Cerebellar nuclear complex (tissue), 1 donor: Measurements from ENCODE around the gene TECPR1.

Source experiments
- DNase-seq, 2 experiments: peaks; one replicate each; lab custom pipeline; 2025; lab: John Stamatoyannopoulos, UW

The TECPR1 gene, protein sequence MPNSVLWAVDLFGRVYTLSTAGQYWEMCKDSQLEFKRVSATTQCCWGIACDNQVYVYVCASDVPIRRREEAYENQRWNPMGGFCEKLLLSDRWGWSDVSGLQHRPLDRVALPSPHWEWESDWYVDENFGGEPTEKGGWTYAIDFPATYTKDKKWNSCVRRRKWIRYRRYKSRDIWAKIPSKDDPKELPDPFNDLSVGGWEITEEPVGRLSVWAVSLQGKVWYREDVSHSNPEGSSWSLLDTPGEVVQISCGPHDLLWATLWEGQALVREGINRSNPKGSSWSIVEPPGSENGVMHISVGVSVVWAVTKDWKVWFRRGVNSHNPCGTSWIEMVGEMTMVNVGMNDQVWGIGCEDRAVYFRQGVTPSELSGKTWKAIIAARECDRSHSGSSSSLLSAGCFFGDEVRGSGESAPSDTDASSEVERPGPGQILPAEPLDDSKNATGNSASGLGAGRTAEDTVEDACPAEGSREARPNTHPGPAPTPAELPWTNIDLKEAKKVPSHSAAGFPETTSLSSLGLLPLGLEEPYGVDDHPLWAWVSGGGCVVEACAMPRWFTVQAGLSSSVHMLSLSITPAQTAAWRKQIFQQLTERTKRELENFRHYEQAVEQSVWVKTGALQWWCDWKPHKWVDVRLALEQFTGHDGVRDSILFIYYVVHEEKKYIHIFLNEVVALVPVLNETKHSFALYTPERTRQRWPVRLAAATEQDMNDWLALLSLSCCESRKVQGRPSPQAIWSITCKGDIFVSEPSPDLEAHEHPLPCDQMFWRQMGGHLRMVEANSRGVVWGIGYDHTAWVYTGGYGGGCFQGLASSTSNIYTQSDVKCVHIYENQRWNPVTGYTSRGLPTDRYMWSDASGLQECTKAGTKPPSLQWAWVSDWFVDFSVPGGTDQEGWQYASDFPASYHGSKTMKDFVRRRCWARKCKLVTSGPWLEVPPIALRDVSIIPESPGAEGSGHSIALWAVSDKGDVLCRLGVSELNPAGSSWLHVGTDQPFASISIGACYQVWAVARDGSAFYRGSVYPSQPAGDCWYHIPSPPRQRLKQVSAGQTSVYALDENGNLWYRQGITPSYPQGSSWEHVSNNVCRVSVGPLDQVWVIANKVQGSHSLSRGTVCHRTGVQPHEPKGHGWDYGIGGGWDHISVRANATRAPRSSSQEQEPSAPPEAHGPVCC

DNA sequence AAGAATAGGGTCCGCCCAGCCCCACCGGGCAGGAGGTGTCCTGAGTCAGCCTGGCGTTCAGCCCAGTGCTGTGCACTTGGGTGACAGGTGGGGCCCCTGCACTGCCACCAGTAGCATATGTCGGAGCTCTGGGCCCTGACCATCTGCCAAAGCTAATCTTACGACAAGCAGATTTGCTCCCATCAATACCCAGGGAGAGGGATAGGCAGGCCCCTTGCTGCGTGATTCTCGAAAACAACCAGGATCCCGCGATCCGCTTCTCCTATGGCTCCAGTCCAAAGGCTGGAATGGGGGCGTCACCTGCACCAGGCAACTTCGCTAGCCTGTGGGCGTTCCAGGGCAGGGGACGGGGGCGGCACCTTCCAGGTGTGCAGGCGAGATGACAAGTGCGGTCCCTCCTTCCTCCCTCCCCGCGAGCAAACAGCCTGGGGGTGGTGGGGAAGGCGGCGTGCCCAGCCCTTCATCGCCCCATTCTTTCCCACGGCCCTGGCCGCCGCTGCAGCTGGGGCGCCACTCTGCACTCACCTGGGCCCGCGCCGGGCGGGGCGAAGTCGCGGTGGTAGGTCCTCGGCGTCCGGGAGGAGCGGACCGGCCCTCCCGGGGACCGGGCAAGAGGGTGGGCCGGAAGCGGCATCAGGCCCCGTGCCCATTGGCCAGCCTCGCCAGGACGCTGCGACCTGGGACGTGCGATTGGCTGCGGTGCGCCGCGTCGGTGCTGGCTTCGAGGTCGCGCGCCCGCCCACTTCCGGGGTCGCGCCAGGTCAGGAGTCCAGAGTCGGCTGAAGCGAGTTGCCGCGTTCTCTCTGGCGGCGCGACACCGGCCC lies at the start of gene TECPR1:
TSS of gene TECPR1 (minus strand) at position 632 of the 824 bp plus-strand sequence. CDS start 6,086 bp downstream, outside the sequence.
- DNase-seq, result peak; percentile 9 to 63

DNA sequence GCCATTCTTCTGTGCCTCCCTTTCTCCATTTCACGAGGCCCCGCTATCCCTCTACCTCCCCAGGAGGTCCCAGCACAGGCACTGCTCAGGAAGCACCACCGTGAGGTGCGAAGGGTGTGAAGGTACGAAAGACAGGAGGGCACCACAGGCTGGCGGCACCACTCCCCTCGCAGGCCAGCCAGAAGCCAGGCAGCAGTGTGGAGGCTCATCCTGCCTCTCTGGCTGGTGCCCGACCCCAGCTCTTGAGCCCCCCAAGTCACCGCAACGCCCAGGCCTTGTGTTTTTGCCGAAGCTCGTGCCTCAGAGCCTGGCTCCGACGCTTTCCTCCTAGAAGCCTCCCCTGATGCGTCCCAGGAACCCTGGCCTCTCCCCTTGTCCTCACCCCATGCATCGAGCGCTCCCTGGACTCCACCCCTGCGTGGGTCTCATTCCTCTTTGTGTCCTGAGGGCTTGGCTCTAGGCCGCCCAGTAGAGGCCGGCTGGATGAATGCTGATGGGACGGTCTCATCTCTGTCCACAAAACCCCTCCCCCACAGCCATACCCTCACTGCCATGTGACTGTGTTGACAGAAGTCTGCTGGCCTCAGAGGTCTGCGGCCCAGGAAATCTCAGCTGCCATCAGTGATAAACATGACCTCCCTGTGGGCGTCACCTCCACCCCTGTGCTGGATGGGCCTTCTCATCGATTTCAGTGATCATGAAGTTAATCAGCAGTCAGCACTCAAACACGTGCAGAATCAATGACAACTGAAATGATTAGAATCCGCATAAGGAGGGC lies 48.8 kb upstream of the TECPR1 start:
- DNase-seq, result no peak

DNA sequence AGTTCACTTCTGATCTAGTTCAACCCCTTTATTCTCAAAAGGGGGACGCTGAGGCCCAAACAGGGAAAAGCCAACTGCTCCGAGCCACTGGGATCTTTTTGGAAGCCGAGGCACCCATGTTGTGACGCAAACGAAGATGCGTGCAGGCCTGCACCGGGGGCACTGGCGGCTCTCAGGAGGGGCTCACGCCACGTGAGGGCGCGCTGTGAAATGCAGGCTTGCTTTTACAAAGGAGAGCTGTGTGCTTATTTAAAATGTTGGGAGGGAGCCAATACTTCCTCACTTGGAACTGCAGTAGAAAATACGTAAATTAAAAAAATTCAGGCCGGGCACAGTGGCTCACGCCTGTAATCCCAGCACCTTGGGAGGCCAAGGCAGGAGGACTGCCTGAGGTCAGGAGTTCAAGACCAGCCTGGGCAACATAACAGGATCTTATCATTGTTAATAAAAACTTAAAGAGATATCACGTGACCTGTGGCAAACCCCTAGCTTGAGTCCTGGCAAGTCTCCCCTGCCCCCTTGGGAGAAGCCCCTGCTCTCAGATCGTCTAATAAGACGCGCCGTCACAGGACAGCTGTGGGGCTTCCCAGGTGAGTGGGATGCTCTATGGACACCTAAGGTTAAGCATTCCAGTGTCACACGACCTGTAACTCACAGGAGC lies 45.7 kb upstream of the TECPR1 start:
- DNase-seq, result no peak

DNA sequence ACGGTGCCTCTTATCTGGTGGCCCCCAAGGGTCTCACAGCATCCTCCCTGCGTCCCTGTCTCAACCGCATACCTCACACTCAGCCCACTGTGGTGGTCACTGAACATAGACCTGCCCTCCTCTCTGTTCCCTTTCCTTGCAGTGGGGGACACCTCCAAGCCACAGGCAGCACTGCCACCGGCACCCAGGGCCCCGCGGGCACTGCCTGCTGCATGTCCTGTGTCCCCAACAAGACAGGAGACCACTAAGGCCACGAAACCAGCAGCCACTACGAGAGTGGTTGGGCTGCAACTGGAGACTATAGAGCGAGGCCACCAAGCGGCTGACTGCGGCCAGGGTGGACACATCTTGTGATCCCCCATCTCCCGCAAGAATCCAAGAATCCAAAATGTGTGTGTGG lies 44.8 kb upstream of the TECPR1 start:
- no peak for DNase-seq

DNA sequence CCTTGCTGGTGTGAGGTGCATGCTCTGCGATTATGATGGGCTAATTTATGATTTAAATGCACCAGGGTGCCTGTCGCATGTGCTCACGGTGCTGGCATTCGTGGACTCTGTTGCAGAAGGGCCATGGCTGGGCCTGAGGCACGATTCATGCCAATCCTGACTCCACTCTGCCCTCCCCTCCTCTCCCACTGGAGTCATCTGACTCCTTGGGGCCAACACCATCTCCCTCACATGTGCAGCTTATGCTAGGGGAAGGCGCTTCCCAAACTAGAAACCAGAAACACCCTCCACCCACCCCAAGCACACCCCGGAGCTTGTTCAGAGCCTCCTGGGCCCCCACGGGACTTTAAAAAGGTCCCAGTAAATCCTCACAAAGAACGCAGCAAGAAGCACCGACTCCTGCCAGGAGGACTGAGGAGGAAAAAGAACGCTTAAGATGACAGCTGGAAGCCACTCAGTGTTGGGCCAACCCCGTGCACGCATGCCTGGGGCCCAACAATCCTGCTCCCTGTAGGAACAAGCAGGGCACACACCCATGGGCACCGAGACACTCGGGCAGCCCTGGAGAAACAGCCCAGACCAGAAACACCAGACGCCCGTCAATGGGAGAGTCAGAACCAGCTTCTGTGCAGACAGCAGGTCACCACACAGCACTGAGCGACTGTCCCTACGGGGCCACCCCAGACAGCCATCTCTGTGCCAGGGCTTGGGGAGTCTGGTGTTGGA lies 43.6 kb upstream of the TECPR1 start:
- no peak for DNase-seq

DNA sequence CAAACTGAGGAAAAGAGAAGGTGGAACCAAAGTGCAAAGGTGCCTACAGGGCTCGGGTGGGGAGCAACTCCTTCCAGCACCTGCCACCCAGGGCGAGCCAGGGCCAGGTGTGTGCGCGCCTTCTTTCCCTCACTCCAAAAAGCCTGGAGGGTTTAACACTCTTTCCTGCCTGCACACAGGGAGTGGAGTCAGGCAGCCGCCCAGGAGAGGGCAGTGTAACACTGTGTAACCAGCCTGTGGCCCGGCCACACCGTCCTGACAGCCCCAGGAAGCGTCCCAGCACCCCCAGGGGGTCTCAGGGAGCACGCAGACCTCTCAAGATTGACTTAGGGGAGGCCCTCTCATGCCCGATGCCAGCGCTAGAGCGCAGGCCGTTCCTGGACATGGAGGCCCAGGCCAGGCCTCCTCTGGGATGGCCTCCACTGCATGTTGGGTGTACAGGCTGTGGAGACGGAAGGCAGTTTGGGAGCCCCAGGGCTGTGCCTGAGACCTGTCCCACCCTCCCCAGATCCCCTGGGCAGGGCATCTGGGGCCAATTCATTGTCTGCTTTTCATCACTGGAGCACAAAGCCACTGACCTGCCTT lies 42.9 kb upstream of the TECPR1 start:
- DNase-seq, result no peak

DNA sequence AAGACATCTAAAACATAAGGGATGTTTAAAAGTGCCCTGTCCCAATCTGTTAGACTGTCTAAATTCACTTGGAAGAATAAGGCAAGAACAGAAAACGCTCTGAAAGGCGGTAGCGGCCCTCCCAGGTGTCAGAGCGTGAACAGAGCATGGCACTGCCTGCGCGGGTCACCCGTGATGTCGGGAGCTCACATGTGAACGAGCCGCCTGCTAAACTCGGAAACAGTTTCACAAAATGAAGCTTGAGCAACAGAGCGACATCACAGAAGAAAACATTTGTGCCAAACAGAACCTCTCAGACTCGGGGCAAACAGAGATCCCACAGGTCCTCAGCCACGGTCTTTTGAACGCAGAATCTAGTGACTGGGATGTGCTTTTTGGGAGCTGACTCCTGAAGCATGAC lies 42.3 kb upstream of the TECPR1 start:
- no peak for DNase-seq

DNA sequence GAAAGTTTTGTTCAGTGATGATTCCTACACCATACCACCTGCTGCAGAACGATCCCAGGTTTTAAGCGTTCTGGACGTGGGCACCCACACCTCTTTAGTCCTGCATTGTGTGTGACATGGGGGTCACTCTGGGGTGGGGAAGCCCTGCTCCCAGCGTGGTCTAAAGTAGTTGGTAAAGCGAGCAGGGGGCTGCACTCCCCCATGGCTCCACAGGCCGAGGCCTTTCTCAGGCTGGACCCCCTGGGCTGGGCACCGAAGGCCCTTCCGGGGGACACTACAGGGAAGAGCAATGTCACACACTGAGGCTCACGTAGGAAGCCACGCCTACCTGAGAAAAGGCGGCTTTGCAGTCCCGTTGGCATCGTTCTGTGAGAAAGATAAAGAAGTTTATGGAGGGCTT lies 41.7 kb upstream of the TECPR1 start:
- DNase-seq, result no peak

DNA sequence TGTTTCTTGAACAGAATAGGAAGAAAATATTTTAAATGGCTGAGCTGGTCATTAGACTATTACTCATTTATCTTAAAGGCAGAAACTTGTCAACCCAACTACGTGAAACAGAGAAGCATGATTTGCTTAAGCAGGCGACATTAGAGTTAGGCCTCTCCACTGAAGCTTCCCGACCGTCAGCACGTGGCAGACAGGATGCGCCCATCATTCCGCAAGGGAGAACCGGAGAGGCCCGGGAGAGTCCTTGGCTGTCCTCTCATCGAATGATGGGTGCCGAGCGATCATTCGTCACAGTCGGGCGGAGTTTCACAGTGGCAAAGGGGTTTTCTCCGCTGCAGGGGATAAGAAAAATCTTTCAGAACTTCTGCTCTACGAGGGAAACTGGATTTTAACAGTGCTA lies 41.2 kb upstream of the TECPR1 start:
- DNase-seq, result no peak

DNA sequence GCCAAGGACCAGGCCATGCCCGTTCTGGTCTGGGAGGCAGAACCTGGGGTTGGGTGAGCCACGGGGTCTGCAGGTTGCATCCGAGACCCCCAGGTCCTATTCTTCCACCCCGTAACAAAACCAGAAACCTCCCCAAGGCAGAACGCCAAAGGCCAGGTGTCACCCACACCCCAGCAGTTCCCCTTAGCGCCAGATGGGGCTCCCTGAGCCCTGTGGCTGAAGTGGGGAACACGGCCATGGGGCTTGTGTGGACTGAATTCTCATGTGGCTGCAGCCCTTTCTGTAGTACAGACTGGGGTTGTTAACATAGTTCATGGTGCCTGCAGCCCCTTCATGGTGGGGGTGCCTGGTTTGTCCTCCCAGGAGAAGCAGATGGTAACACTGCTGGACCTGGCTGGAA lies 39.7 kb upstream of the TECPR1 start:
- no peak for DNase-seq

DNA sequence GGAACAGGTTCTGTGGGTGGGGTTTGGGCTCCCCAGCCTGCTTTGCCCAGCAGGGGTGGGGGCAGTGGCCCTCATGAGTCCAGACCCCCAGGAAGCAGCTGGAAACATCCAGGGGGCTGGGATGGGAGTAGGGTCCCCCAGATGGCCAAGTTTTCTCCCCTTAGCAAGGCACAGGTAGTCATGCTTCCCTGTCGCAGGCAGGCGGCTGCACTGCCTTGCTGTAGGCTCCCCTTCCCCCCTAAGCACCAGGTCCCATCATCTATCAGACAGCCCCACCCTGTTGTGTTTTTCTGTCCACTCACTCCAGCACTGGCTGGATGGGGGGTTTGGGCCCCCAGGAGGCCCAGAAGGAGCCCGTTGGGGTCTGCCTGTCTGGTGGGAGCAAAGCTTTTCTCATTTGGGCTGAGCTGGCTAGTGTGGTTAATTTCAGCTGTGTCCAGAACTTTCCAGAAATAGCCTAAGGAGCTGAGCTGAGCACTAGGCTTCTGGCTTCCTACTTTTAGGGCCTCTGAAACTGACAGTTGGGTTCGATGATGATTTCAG lies 37.4 kb upstream of the TECPR1 start:
- DNase-seq, result no peak

DNA sequence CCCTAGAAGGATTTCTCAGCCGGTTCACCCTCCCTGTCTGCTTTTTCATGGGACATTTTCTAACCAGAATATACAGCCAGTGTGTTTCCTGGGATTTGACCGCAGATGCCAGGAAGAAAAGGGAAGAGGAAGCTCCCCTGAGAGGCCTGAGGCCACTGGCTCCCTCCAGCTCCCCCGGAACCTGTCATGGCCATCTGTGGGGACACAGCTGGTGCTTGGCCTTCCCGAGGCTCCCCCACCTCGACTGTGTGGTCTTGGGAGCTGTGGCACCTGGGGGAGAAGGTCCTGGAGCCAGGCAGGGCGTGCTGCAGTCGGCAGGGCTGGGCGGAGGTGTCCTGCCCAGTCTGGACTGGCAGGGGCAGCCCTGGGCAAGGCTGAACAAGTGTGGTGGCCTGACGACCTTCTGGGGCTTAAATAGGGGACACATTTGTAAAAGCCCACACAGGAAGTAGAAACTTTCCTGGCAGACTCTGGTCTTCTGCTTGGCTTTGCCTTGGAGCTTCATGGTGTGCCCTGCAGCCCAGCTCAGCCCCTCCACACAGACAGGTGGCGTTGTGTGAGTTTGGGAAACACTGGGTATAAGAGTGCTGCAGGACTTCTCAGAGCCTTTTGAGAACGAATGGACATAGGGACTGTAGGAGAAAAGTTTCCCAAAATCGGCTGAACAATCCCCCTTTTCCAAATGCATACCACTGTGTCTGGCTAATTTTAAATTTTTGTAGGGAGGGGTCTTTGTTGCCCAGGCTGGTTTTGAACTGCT lies 36.2 kb upstream of the TECPR1 start:
- no peak for DNase-seq

DNA sequence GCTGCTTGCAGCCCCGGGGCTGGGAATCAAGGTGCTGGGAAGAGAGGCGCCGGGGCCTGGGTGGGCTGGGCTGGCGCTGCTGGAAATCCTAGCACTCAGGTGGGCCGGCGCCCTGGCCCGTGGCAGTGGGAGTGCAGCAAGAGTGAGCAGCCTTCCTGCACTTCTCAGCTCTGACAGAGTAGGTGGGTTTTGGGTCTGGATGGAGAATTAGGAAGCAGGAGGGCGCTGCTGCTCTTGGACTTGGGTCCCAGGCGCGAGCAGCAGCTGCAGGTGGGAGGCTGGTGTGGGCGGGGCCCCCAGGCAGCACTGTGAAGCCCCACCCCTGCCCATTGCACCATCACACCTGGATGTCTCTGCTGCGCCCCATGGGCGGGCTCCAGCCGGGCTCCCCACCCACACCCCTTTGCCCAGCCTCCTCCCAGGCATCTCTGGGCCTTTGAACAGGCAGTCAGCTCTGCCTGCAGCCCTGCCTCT lies 35.5 kb upstream of the TECPR1 start:
- DNase-seq, result no peak

DNA sequence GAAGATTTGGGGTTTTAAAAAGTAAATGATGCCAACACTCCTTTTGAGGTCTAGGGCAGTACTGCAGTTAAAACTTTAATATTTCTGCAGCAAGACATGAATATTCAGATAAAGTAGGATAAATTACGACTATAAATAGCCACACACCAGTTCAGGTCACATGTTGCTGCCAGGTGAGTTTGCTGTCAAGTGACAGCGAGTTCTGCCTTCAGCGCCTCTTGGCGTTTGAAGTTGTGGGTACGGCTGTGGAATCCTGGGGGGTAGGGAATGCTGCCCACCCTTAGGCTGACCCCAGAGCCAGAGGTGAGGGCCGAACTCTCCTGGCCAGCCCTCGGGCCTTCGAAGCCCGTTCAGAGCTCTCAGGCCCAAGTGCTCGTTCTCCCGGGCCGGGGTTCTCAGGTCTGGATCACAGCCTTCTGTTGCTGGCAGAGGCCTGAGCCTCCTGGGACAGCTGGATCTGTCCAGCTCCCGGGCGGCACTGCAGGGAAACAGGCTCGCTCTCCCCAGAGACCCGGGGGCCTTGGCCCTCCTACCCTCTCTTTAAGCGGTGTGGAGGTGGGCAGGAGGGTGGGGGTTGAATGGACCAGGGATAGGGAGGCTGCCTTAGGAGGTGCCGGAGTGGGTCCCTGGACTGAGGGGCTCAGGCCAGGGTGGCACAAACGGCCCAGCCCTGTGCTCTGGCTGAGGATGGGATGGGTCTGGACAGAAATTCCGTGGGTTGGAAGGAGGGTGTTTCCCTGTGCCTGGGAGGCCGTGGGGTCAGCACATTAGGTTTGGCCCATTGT lies 34.9 kb upstream of the TECPR1 start:
- DNase-seq, result no peak

DNA sequence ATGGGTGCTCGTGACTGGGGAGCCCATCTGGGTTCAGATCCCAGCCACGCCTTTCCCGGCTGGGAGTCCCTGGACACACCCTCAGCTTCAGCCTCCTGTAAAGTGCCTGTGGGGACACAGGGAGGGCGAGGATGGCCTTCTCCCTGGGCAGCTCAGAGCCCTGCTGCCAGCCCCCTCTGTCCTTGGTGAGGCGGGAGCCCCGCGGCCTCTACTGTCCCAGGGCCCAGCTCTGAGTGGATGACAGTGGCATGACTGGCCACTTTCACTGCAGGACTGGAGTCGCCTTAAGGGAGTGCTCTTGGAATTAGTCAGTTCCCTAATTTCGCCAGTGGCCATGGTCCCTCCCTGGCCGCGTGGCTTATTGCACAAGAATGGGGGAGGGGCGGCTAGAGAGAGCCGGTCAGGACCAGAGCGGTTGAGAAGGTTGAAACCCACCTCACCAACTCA lies 34.1 kb upstream of the TECPR1 start:
- no peak for DNase-seq

DNA sequence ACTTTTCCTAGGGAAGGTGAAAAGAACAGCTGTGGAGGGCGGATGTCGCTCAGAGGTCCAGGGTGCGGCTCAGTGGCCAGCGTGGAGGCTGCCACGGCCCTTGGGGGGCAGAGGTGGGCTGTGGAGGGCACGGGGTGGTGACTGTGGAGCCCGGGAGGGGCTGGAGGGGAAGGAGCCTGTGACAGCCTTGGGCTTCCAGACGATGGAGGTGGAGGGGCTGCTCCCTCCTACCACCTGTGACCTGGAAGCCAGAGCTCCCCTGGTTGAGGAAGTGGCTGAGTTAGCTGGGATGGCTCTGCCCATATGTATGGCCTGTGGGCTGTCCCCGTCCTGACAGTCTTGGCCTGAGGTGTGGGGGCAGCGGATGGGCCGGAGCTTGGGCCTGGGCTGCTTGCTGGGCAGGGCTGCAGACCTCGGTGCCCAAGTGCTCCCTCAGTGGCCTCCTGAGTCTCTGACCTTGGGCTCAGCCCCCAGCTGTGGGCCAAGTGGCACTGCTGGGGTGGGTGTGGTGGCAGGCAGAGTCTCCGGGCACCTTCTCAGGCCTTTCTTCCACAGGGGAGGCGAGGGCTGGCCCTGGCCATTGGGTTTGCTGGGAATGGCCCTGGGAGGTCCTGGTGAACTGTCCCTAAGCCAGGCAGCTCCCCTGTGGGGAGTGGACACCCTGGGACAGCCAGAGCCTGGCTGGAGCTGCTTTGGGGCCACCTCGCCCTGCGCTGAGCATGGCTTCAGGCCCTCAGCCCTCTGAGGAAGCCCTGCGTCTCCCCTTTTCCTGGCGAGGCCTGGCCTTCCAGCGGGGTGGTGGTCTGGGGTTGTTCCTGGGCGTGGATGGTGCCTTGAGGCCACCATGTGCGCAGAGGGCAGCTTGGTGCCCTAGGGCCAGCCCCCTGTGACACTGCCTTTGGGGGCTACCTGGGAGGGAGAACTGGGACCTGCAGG lies 33.4 kb upstream of the TECPR1 start:
- no peak for DNase-seq
